Measurements from ENCODE around the gene PPFIA3. TPM values are rescaled to one million over a fixed set of nuclear protein-coding genes. Genes with fewer than 3 reads are reported as not detected.

PPFIA3 gene
- total and polyA plus RNA-seq, 2 experiments from 2014 or later, result 25.4 to 29.7 TPM

DNA sequence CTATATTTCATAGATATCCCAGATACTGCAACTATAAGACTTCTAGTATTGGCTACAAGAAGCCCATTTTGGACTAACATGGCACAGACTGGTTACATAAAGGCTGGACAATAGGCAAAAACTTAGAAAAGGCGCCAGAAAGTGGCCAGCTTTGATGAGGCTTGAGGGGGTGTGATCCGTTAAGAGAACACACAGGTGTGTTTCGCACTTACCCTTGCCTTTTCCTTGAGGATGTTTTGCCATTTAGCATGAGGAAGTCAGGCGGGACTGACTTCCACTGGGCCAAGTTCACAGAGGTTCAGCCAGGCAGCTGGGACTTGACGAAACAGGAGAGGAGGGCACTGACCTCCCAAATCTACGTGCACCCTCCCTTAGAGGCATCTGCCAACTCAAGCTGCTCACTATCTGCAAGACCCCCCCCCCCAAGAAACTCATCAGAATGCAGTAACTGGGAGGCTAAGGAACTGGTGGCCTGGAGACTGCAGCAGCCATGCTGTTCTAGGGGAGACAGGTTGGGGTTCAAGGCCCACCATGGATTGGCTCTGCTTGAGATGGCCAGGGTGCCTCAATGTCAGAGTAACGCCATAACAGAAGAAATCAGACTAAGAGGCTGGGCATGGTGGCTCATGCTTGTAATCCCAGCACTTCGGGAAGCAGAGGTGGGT is 9.6 kb upstream of the PPFIA3 start:
- peaks cover 21% of the 10 kb centered on the region for H3K4me1 Mint-ChIP-seq
- H4K20me1 ChIP-seq (replicated peaks; ENCODE audit: insufficient read depth), result peaks cover 30% of the 10 kb centered on the region; the same call in 1 of the 2 replicates
- no peak overlapping the region for H3K4me2 ChIP-seq
- H3K36me3 ChIP-seq (ENCODE audit: insufficient read depth), result 0 out of 2 replicates have a peak, but pooled peaks cover 10% of the 10 kb centered on the region
- no peak overlapping the region for H3K27ac ChIP-seq (ENCODE audit: low read depth)
- peaks cover 21% of the 10 kb centered on the region for H3K27me3 Mint-ChIP-seq (ENCODE audit: insufficient read depth, low read depth, poor library complexity)
- H3K79me2 ChIP-seq (replicated peaks; ENCODE audit: insufficient read depth), result no peaks in the 10 kb centered on the region
- no peaks in the 10 kb centered on the region for H3K27me3 ChIP-seq (ENCODE audit: insufficient read depth)
- ATAC-seq (no peak), DNase-seq (ENCODE audit: low spot score) (no peak)
- no peak overlapping the region for H3K27ac Mint-ChIP-seq
- no peaks in the 10 kb centered on the region; the same call in 1 of the 3 replicates for H3K9me3 Mint-ChIP-seq
- no peaks in the 10 kb centered on the region; the same call in 1 of the 2 replicates for H3K4me1 ChIP-seq (ENCODE audit: insufficient read depth)
- no peak overlapping the region for H3K4me3 ChIP-seq
- peaks cover 35% of the 10 kb centered on the region for H3F3A ChIP-seq (replicated peaks; ENCODE audit: low read depth)
- H2AFZ ChIP-seq, result no peak overlapping the region
- H3K4me3 Mint-ChIP-seq, result no peak overlapping the region
- H3K36me3 Mint-ChIP-seq (ENCODE audit: low read depth), result peaks cover 46% of the 10 kb centered on the region
- H3K9me2 ChIP-seq (ENCODE audit: insufficient read depth), result no peaks in the 10 kb centered on the region
- TF ChIP-seq, protein P1, sequence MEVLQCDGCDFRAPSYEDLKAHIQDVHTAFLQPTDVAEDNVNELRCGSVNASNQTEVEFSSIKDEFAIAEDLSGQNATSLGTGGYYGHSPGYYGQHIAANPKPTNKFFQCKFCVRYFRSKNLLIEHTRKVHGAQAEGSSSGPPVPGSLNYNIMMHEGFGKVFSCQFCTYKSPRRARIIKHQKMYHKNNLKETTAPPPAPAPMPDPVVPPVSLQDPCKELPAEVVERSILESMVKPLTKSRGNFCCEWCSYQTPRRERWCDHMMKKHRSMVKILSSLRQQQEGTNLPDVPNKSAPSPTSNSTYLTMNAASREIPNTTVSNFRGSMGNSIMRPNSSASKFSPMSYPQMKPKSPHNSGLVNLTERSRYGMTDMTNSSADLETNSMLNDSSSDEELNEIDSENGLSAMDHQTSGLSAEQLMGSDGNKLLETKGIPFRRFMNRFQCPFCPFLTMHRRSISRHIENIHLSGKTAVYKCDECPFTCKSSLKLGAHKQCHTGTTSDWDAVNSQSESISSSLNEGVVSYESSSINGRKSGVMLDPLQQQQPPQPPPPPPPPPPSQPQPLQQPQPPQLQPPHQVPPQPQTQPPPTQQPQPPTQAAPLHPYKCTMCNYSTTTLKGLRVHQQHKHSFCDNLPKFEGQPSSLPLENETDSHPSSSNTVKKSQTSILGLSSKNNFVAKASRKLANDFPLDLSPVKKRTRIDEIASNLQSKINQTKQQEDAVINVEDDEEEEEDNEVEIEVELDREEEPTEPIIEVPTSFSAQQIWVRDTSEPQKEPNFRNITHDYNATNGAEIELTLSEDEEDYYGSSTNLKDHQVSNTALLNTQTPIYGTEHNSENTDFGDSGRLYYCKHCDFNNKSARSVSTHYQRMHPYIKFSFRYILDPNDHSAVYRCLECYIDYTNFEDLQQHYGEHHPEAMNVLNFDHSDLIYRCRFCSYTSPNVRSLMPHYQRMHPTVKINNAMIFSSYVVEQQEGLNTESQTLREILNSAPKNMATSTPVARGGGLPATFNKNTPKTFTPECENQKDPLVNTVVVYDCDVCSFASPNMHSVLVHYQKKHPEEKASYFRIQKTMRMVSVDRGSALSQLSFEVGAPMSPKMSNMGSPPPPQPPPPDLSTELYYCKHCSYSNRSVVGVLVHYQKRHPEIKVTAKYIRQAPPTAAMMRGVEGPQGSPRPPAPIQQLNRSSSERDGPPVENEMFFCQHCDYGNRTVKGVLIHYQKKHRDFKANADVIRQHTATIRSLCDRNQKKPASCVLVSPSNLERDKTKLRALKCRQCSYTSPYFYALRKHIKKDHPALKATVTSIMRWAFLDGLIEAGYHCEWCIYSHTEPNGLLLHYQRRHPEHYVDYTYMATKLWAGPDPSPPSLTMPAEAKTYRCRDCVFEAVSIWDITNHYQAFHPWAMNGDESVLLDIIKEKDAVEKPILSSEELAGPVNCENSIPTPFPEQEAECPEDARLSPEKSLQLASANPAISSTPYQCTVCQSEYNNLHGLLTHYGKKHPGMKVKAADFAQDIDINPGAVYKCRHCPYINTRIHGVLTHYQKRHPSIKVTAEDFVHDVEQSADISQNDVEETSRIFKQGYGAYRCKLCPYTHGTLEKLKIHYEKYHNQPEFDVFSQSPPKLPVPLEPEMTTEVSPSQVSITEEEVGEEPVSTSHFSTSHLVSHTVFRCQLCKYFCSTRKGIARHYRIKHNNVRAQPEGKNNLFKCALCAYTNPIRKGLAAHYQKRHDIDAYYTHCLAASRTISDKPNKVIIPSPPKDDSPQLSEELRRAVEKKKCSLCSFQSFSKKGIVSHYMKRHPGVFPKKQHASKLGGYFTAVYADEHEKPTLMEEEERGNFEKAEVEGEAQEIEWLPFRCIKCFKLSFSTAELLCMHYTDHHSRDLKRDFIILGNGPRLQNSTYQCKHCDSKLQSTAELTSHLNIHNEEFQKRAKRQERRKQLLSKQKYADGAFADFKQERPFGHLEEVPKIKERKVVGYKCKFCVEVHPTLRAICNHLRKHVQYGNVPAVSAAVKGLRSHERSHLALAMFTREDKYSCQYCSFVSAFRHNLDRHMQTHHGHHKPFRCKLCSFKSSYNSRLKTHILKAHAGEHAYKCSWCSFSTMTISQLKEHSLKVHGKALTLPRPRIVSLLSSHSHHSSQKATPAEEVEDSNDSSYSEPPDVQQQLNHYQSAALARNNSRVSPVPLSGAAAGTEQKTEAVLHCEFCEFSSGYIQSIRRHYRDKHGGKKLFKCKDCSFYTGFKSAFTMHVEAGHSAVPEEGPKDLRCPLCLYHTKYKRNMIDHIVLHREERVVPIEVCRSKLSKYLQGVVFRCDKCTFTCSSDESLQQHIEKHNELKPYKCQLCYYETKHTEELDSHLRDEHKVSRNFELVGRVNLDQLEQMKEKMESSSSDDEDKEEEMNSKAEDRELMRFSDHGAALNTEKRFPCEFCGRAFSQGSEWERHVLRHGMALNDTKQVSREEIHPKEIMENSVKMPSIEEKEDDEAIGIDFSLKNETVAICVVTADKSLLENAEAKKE (CRISPR knock-in tag; IDR thresholded peaks at IDR 0.05), result no peak
- TF ChIP-seq CTCF (conservative IDR thresholded peaks at IDR 0.05; ENCODE audit: low read depth in 2 of 2) (no peak), ETS1 (IDR thresholded peaks at IDR 0.05) (no peak), EZH2phosphoT487 (IDR thresholded peaks at IDR 0.05; ENCODE audit: unreplicated experiment) (no peak)
